Thoracic aorta (tissue), 2 donors: ENCODE measurements around the gene HPGD. TPM values are rescaled to one million over a fixed set of nuclear protein-coding genes. Genes with fewer than 3 reads are reported as not detected.

ENCODE experiments used
- ATAC-seq: fragments of 150-250 bp; one replicate; pipeline ENCODE4 v1.8.0; 2017; ENCODE audit warnings: low read depth; ENCODE audit not compliant: insufficient number of reproducible peaks, low FRiP score
- DNase-seq: peaks from one replicate; pipeline ENCODE4 v3.0.0-alpha.2; 2020; ENCODE audit warnings: low spot score
- H3K27ac ChIP-seq, 2 donors: fragments of 200-600 bp; sonication (generic); 1 replicate in 1 of 2; 2 replicates in 1 of 2; pipeline ENCODE4 v1.5.1; 2016; ENCODE audit warnings: mild to moderate bottlenecking in 2 of 2, moderate library complexity in 2 of 2
- H3K27me3 ChIP-seq: fragments of 200-600 bp; sonication (generic); replicated peaks from 2 replicates; pipeline ENCODE4 v1.6.0; 2016; ENCODE audit warnings: mild to moderate bottlenecking; ENCODE audit not compliant: insufficient read depth
- H3K36me3 ChIP-seq: fragments of 200-600 bp; sonication (generic); one replicate; pipeline ENCODE4 v1.5.1; 2016
- H3K4me1 ChIP-seq, 2 donors: fragments of 200-600 bp; sonication (generic); 1 replicate in 1 of 2; 2 replicates in 1 of 2; pipeline versions ENCODE4 v1.5.1 to v1.6.0; 2016; ENCODE audit warnings: low read depth in 2 of 2, mild to moderate bottlenecking in 1 of 2; ENCODE audit not compliant: control insufficient read depth in 1 of 2
- H3K4me3 ChIP-seq: fragments of 200-600 bp; sonication (generic); 2 replicates; pipeline ENCODE4 v1.5.1; 2016; ENCODE audit warnings: mild to moderate bottlenecking
- H3K9me3 ChIP-seq: fragments of 200-600 bp; sonication (generic); 2 replicates; pipeline ENCODE4 v1.5.1; 2016
- CTCF ChIP-seq: fragments of 200-600 bp; sonication (generic); IDR thresholded peaks from one replicate; pipeline ENCODE4 v1.5.1; 2019; ENCODE audit warnings: antibody characterized with exemption
- total RNA-seq, 2 donors: library from RNA; depleted of rRNA; stranded (reverse); fragments of >200 nt; gene quantifications; one replicate each; pipeline versions ENCODE4 v1.1.0 to v1.2.3, GENCODE V29; 2016

HPGD gene
- total RNA-seq, 2 donors from 2014 or later, result 3.4 to 6.5 TPM

- ATAC-seq (no peak), DNase-seq (no peak)
- no peak overlapping the region for H3K4me3 ChIP-seq
Measured at GRCh38 chr4:174549721-174550120, 27.4 kb upstream of the HPGD start.

GRCh38 chr4:174545268-174545667, 23.0 kb upstream of the HPGD start:
- Histone ChIP-seq H3K27ac (no peak overlapping the region), H3K4me3 (no peak overlapping the region), H3K27me3 (no peaks in the 10 kb centered on the region), H3K9me3 (no peaks in the 10 kb centered on the region), H3K36me3 (no peaks in the 10 kb centered on the region), H3K4me1 (no peaks in the 10 kb centered on the region)
- ATAC-seq (no peak), DNase-seq (no peak)
- no peak for TF ChIP-seq CTCF

More at GRCh38 chr4:174549721-174550120, 27.4 kb upstream of the HPGD start:
- H3K36me3 ChIP-seq, result no peaks in the 10 kb centered on the region
- H3K9me3 ChIP-seq, result no peaks in the 10 kb centered on the region
- no peaks in the 10 kb centered on the region for H3K4me1 ChIP-seq
- H3K27me3 ChIP-seq, result no peaks in the 10 kb centered on the region
- TF ChIP-seq CTCF, result no peak
- H3K27ac ChIP-seq, result no peak overlapping the region

- no peaks in the 10 kb centered on the region for H3K36me3 ChIP-seq
- ATAC-seq (no peak), DNase-seq (no peak)
Measured at GRCh38 chr4:174544496-174544895, 22.2 kb upstream of the HPGD start.

GRCh38 chr4:174540175-174540574, 17.9 kb upstream of the HPGD start:
- no peaks in the 10 kb centered on the region for H3K4me1 ChIP-seq
- H3K4me3 ChIP-seq, result no peak overlapping the region
- H3K9me3 ChIP-seq, result no peaks in the 10 kb centered on the region
- no peak overlapping the region for H3K27ac ChIP-seq
- TF ChIP-seq CTCF, result no peak
- H3K36me3 ChIP-seq, result no peaks in the 10 kb centered on the region
- DNase-seq (no peak), ATAC-seq (no peak)
- no peaks in the 10 kb centered on the region for H3K27me3 ChIP-seq

More at GRCh38 chr4:174544496-174544895, 22.2 kb upstream of the HPGD start:
- Histone ChIP-seq H3K9me3 (no peaks in the 10 kb centered on the region), H3K27me3 (no peaks in the 10 kb centered on the region), H3K4me3 (no peak overlapping the region), H3K4me1 (no peaks in the 10 kb centered on the region), H3K27ac (no peak overlapping the region)
- TF ChIP-seq CTCF, result no peak

DNA sequence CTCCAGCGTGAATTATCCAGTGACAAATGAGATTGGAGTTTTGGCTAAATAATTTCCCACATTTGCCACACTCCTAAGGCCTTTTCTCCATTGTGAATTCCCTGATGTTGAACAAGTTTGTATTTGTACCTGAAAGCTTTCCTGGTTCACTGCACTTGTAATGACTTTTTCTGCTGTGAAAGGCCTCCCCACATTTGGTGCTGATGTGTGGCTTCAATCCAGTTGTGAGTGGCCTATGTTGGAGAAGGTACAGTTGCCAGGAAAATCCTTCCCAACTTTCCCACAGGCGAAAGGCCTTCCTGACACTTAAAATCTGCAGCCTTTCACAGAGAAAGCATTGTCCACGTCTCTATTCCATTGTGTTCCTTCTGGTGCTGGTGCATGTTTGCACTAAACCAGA, 17.3 kb upstream of the HPGD start:
- no peaks in the 10 kb centered on the region for H3K9me3 ChIP-seq
- no peak for TF ChIP-seq CTCF

More for the DNA sequence above, 17.3 kb upstream of the HPGD start:
- Histone ChIP-seq H3K36me3 (no peaks in the 10 kb centered on the region), H3K4me3 (no peak overlapping the region), H3K27ac (no peak overlapping the region), H3K27me3 (no peaks in the 10 kb centered on the region), H3K4me1 (no peaks in the 10 kb centered on the region)
- DNase-seq (no peak), ATAC-seq (no peak)
